NCI-H1694 (cell line): Measurements from ENCODE around the gene OR13J1.

ENCODE experiments used
- DNase-seq: peaks from one replicate; lab custom pipeline; 2025; lab: John Stamatoyannopoulos, UW

The OR13J1 gene

DNA sequence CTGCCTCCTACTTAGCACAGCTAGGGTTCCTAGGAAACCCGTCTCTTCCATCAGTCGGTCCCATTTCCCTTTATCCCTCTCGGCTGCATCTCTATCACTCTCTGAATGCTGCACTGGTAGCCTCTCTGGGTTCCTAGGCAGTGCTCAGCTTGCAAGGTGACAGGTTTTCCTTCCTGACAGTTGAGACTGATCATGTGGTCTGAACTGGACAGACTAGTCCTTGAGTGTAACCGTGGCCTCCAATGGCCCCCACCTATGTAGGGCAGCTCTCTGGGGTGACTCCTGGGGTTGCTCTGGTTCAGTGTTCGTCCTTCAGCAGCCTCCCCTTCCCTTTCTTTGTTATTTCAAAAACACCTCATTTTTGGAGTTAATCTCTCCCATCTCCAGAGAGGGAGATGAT lies 37.4 kb downstream of the OR13J1 start:
- DNase-seq, result no peak

DNA sequence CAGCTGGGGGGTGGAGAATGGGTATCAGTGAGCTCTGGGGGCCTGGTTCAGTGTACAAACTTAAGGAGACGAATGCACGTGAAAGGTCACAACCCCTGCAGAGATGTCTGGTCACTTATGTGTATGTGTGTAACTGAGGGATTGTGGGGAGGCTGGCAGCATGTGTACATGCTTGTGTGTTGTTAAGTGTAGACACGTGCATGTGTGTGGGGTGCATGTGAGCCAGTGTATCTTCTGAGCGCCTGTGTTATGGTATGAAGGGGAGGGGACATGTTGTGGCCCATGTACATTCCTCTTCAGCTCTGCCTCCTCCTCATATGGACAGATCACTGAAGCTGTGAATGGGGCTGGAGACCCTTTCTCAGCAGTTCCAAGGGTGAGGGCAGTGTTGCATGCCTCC lies 39.2 kb downstream of the OR13J1 start:
- DNase-seq, result no peak

DNA sequence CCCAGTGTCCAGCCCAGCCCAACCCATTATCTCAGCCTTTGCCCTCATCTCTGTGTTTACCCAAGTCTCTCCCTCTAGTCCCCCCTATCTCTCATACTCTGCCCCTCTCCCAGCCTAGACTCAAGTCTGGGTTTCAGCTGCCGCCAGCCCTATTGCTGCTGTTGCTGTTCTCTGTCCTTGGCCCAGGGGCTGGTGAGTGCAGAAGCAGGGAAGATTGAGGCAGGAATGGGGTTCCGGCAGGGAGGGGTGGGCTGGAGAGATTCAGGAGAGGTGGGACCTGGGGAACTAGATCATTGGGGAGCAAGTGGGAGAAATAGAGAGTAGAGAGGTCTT lies 40.5 kb downstream of the OR13J1 start:
- DNase-seq, result no peak

DNA sequence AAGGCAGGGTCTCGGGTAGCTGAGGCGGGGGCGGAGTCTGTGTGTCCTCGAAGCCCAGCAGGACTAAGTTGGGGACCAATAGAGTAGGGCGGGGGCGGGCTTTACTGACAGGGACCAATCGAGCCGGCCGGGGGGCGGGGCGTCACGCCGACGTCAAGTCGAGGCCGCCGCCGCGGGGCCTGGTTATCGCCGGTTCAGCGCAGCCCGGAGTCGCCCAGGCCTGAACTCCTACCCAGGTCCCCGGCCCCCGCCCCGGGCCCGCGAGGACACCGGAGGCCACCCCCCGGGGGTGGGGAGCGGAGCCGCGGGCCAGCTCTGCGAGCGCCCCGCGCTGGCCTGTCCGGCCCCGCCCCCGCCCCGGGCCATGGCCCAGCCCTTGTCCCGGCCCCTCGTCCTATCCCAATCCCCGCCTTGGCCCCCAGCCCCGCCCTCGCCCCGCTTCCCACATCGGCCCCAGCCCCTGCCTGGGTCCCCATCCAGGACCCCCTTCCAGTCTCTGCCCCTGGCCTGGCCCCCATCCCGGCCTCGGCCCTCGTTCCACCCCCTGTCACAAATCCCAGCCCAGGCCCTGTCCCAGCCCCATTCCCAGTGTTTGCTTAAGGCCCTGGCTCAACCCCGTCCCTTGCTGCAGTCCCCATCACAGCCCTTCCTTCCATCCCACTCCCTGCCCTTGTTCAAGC lies 41.0 kb downstream of the OR13J1 start, which contains the start of gene TMEM8B:
Gene TMEM8B (plus strand): TSS at position 145 of the 680 bp plus-strand sequence. CDS start 220 bp downstream, at position 365.
- peak; percentile 93 for DNase-seq

DNA sequence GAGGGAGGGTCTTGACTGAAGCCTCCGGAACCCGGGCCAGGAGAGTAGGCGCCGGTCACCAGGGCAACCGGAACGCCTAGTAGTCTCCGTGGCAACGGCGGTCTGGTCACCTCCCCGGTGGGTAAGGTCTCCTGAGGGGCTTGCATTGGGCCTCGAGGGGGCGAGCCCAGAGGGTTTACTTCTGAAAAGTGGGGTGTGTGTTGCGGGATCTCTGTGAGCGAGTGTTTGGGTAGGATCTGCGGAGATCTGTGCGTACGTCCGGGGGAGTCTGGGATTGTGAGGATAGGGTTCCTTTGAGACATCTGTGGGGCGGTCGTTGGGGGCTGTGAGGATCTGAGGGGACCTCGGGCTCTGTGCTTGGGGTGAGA lies 41.5 kb downstream of the OR13J1 start, which contains the start of gene FAM221B:
Gene FAM221B (minus strand): TSS at position 17 of the 368 bp plus-strand sequence. CDS start 2,571 bp downstream, outside the sequence.
- DNase-seq, result no peak

DNA sequence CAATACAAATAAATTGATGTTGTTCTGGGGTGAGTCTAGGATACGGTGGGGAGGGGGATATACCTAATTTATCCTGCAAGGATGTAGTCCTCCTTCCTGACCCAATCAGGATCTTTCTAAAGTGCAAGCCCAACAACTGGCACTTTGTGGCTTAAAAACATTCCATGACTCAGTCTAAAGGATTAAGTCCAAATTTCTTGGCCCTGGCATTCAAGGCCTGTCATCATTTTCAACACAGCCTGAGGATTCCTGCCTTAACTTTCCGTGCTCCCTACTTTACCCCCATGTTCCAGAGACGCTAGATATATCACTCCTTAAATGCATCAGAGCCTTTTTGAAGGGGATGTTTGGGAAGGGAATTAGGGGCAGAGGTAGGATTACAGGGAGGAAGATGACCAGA lies 42.7 kb downstream of the OR13J1 start:
- DNase-seq, result no peak

DNA sequence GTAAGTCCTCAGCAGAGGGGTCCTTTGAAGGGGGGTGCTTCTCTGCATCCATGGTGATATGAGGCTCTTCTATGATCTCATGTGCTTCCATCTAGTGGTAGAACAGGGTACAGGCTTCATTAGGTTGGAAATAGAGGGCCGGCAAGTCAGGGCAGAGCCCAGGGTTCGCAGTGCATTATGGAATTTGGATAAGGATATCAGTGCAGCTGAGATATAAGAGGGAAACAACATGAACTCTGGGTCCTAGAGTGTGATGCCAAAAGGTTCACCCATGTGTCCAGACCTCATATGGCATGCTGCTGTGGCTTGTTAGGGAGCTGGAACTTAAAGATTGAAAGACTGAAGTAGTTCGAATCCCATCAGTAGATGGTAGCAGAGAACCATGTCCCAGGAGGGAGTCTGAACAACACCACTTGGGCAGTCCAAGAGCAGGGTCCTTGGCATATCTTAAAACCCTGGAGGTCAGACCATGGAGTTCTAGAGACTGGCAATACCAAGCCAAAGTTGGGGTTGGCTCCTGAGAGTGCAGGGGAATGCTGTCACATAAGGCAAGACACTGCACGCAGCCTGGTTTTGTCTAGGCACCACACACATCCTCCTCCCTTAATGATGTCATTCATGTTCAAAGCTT lies 44.0 kb downstream of the OR13J1 start:
- peak; percentile 80 for DNase-seq

DNA sequence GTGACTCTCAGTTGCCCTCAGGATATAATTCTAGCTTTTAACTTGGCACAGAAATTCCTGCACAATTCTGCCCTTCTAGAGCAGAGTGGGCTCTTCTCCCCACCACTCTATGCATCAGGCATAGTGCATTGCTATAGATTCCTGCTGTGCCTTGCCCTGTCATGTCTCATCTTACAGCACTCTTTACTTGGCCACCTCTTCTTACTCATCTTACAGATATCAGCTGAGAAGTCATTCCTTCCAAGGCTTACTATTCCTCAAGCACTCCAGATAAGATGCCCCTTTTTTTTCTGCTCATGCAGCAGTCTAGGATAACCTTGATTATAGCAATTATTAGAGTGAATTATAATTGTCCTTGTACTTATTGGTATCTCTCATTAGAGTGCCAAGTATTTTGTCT lies 47.3 kb downstream of the OR13J1 start:
- DNase-seq, result no peak

DNA sequence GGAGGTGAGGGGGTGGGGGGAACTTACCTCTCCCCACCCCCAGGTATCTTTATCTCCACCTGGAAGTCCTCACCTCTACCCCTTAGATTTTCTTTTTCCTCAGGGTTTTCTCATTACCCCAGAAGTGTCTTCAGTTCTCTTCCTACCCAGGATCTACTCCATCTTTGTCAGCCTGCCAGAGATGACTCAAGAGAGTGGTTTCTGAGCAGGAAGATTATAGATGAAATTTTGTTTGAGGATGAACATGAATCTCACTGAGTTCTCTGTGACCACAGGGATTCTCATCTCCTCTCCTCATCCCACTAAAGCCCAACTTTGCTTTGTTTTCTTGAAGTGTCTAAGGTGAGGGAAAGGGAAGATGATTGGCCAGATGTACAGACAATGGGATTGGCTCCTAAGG lies 50.1 kb downstream of the OR13J1 start:
- no peak for DNase-seq
